NK-92 (cell line): Measurements from ENCODE around the gene GNB5.

ENCODE experiments used
- DNase-seq: peaks from one replicate; lab custom pipeline; 2025; ENCODE audit not compliant: unreplicated experiment; lab: John Stamatoyannopoulos, UW

GNB5 gene

DNA sequence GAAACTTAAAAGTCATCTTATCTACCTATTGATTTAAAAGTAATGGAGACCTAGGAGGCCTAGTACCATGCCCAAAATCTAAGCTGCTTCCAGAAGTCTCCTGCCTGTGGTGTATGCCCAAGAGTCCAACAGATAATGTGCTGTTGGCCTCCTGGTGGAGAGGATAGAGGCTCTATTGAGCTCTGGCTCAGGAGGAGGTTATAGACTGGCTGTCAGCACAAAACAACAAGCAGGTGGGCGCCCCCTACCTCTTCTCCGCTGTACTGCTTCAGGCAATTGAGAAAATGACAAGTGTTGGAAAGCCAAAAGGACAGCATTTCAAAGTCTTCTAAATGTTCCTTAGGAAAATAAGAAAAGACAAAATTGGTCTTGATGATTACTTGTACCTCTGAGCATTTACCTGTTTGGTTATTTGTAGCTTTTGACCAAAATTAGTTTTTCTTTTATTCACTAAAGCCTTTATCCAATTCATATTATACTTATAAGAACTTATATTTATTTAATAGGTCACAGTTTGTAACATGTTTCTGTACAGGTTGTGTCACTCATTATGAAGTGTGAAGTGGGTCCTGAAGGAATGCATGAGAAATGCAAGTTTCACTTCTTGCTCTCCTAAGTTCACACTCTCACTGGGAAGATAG lies 17.2 kb upstream of the GNB5 start:
- DNase-seq = no peak

GRCh38 chr15:52207191-52207590 lies 16.0 kb upstream of the GNB5 start:
- DNase-seq = no peak

GRCh38 chr15:52206446-52206845 lies 15.3 kb upstream of the GNB5 start:
- DNase-seq = no peak

- DNase-seq = no peak
These were observed 13.5 kb upstream of the GNB5 start for GRCh38 chr15:52204657-52205056.

- no peak for DNase-seq
These were observed 9.7 kb upstream of the GNB5 start for GRCh38 chr15:52200831-52201365.

DNA sequence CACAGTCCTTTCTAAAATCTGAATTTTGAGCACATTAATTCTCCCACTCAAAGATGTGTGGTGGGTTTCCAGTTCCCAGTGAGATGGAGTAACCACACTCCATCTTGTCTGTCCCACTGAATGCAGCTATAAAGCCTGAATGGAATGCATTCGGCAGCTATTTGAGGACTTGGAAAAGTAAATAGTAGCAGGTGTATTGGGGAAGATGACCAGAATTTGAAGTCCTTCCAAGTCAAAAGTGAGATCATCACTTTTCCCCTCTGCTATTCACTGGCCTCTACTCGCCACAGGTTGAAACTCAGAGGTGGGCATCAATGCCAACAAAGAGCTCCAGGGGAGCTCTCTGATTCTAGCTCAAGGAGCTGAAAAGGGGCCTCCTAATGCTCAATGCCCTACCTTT lies 8.1 kb upstream of the GNB5 start:
- no peak for DNase-seq

GRCh38 chr15:52196891-52197290 lies 5.7 kb upstream of the GNB5 start:
- DNase-seq = no peak

- DNase-seq = no peak
These were observed 2.6 kb upstream of the GNB5 start for GRCh38 chr15:52193791-52194190.

DNA sequence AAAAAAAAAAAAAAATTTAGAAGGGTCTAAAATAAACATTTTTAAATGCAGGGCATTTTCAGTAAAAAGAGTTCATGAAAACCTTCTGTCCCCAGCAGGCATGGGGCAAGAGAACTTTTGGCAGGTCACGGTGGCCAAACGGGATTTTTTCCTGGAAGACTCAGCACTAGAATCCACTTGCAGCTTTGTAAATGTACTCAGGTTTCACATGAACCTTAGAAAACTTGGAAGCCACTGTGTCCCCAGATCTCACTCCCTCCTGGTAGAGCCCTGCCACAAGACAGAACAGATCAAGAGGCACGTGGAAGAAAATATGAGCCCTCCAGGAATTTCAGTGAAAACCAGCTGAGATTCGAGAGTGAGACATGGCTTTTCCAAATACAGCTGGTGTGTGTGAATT lies 2.1 kb upstream of the GNB5 start:
- DNase-seq = no peak

GRCh38 chr15:52186651-52187486 lies 4.3 kb downstream of the GNB5 start:
- DNase-seq = no peak

DNA sequence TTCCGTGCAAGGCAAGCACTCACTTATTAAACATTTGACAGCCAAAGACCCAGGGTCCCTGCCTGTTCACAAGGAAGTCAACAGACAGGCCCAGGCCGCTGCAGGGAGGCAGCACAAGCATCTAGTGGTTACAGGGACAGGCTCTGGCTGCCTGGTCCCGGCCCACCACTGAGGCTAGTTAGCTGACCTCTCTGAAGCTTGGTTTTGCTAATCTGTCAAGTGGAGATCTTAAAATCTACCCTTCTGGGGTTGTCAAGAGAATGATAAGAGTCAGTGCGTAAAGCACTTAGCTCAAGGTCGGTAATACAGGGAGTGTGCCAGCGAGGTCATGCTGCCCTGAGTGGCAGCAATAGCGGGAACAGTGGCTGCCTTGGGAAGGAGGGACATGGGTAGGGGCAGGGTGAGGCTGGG lies 6.0 kb downstream of the GNB5 start:
- DNase-seq = no peak

DNA sequence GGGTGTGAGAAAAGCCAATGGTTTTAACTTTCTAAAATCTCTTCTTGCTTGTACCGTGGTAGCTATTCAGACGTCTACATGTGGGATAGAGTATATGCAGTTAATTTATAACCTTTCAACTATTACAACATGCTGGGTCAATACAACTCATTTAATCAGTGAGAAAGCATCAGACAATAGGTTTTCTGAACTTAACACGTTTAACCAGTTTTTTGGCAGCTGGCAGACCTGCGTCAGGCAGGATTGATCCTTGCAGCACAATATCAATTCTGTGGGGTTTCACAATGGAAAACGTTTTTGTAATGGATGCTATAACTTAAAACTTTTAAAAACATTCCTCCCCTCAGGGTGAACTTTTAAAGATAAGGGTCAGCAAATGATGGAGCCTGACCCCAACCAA lies 6.5 kb downstream of the GNB5 start:
- DNase-seq = no peak

- DNase-seq = no peak
These were observed 7.5 kb downstream of the GNB5 start for GRCh38 chr15:52183562-52184173.

- DNase-seq = no peak
These were observed 9.0 kb downstream of the GNB5 start for GRCh38 chr15:52181938-52182780.

DNA sequence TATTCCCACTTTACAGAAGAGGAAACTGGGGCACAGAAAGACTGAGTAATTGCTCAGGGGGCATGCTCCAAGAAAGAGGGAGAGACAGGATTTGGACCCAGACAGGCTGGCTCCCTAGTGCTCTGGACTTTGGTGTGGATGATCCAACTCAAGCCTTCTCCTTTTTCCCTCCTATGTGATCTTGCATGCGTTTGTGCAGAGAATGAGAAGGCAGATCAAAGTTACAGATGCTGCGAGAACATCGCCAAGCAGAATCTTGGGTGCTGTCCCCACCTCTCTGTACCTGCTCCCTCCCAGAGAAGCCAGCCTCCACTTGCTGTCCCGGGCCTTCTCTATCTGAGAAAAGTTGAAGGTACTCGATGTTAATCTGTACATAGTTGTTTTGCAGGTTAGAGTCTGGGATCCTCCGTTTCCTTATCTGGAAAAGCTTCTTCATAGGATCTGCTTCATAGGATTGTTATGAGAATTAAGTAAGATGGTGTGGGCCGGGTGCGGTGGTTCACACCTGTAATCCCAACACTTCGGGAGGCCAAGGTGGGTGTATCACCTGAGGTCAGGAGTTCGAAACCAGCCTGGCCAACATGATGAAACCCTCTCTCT lies 10.2 kb downstream of the GNB5 start:
- no peak for DNase-seq

GRCh38 chr15:52180196-52180835 lies 10.9 kb downstream of the GNB5 start:
- no peak for DNase-seq

- peak; percentile 38 for DNase-seq
These were observed 11.7 kb downstream of the GNB5 start for GRCh38 chr15:52179278-52180195.

- DNase-seq = no peak
These were observed 12.4 kb downstream of the GNB5 start for GRCh38 chr15:52178765-52179164.

GRCh38 chr15:52172869-52173268 lies 18.3 kb downstream of the GNB5 start:
- DNase-seq = no peak
